Skeletal muscle tissue (tissue), 4 donors: ENCODE measurements around the gene MPZL1. TPM values are rescaled to one million over a fixed set of nuclear protein-coding genes. Genes with fewer than 3 reads are reported as not detected.
A peak's percentile ranks its signal among the peaks of the same experiment; 100 is the strongest.
"Not testable (repeated sequence)": the region's sequence is repeated elsewhere in the genome, so short reads cannot be mapped to it uniquely, and the experiment has no call there.

Source experiments
- H3K27ac ChIP-seq: one replicate; pipeline ENCODE4 v1.7.0; 2013; ENCODE audit warnings: mild to moderate bottlenecking, low read depth, low read length, inconsistent platforms
- H3K27me3 ChIP-seq, 3 donors: one replicate each; pipeline ENCODE4 v1.7.0; 2013; ENCODE audit warnings: low read length in 3 of 3; ENCODE audit not compliant: control insufficient read depth in 3 of 3, insufficient read depth in 3 of 3
- H3K36me3 ChIP-seq, 3 donors: one replicate each; pipeline ENCODE4 v1.7.0; 2013; ENCODE audit warnings: low read length in 3 of 3; ENCODE audit not compliant: control insufficient read depth in 3 of 3, insufficient read depth in 3 of 3
- H3K4me1 ChIP-seq, 3 donors: one replicate each; pipeline ENCODE4 v1.7.0; 2013; ENCODE audit warnings: low read length in 3 of 3, mild to moderate bottlenecking in 3 of 3; ENCODE audit not compliant: control insufficient read depth in 3 of 3, insufficient read depth in 3 of 3
- H3K4me3 ChIP-seq, 3 donors: one replicate each; pipeline ENCODE4 v1.7.0; 2013; ENCODE audit warnings: low read length in 3 of 3
- H3K9ac ChIP-seq, 3 donors: one replicate each; pipeline ENCODE4 v1.7.0; 2013; ENCODE audit warnings: low read length in 3 of 3, mild to moderate bottlenecking in 3 of 3, moderate library complexity in 2 of 3, low read depth in 1 of 3
- H3K9me3 ChIP-seq, 3 donors: one replicate each; pipeline ENCODE4 v1.7.0; 2013; ENCODE audit warnings: low read length in 3 of 3; ENCODE audit not compliant: control insufficient read depth in 3 of 3
- total RNA-seq: library from RNA; depleted of rRNA; stranded (reverse); fragments of >200 nt; gene quantifications from one replicate; pipeline ENCODE4 v1.2.3, GENCODE V29; 2014
- donor health status: Osteomylitis.

MPZL1 gene
- total RNA-seq, 1 donor from 2014 or later = 41.8 TPM

DNA sequence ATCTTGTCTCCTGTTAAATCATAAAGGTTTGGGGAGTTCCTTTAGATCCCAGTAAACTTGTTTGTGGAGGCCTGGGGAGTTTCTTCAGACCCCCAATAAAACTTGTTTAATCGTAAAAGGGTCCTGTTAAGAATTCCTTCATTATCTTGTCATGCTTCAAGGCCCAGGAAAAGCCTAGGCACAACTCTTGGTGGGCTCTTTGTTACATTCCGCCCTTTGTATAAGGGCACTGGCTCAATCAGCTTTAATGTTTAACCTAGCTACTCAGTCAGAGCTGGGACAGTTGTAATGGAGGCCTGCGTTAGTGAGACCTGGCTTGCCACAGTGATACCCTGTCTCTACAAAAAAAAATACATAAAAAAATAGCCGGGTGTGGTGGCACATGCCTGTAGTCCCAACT lies 77.2 kb downstream of the MPZL1 start:
- Histone ChIP-seq H3K9me3 (no peaks in the 10 kb centered on the region), H3K27ac (no peak overlapping the region), H3K4me3 (no peak overlapping the region), H3K9ac (no peak overlapping the region), H3K36me3 (no peaks in the 10 kb centered on the region), H3K4me1 (peaks cover 12 to 23% (median 23%) of the 10 kb centered on the region in 3 donors), H3K27me3 (no peaks in the 10 kb centered on the region)

- Histone ChIP-seq H3K36me3 (no peaks in the 10 kb centered on the region), H3K9me3 (no peaks in the 10 kb centered on the region), H3K27ac (no peak overlapping the region), H3K9ac (no peak overlapping the region), H3K4me3 (no peak overlapping the region), H3K27me3 (no peaks in the 10 kb centered on the region), H3K4me1 (peaks cover 12 to 23% (median 23%) of the 10 kb centered on the region in 3 donors)
Observed at GRCh38 chr1:167799747-167800146, 78.0 kb downstream of the MPZL1 start.

DNA sequence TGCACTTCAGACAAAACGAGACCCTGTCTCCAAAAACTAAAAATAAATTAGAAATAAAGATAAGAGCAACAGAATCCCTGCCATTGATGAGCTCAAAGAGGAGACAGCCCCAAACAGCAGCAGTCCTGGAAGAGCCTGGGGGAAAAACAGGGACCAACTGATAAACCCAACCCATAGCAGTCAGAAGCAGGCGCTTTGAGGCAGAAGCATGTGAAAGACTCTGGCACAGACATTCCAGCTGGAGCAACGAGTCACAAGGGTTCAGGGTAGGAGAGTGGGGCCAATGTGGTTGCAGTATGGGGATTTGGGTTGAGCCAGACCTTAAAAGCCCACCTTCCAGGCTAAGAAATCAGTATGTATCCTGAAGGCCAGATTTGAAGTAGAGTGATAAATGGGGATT lies 78.5 kb downstream of the MPZL1 start:
- Histone ChIP-seq H3K4me1 (peaks cover 12 to 23% (median 21%) of the 10 kb centered on the region in 3 donors), H3K9ac (no peak overlapping the region), H3K27ac (no peak overlapping the region), H3K36me3 (no peaks in the 10 kb centered on the region), H3K9me3 (no peaks in the 10 kb centered on the region), H3K4me3 (no peak overlapping the region), H3K27me3 (no peaks in the 10 kb centered on the region)

GRCh38 chr1:167802235-167802634 lies 80.5 kb downstream of the MPZL1 start:
- H3K4me3 ChIP-seq = no peak overlapping the region

DNA sequence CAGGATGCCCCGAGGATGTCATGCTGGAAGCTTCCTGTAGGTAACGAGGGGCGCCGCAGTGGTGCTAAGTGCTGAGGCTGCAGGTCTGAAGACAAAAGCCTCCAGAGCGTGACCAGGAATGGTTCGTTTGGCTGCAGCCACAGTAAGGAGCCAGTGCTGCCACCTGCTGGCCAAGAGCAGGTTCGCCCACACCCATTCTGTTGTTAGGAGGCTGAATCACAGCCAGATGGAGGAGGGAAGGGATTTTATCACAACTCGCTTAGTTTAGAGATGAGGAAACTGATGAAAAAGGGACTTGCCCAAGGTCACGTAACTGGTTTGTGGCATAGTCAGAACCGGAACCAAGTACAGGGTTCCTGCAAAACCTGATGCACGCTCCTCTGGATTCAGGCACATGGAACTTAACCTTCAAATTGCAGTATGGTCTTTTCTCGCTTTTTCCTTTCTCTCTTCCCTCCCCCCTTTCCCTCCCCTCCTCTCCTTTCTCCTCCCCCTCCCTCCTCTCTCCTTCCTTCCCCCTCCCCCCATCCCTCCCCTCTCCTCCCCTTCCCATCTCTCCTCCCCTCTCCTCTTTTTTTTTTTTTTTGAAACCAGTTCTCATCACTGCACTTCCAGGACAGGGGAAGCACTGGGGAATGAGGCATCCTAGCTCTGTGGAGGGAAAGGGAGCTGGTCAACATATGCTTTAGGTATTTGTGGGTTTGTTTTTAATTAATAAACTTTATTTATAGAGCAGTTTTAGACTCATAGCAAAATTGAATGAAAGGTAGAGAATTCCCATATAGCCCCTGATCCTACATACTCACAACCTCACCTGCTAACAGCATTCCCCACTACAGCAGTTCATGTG lies 81.8 kb downstream of the MPZL1 start:
- peaks cover 4 to 6% (median 4%) of the 10 kb centered on the region in 3 donors for H3K4me1 ChIP-seq
- H3K9ac ChIP-seq = peak overlapping the region in 1 of 3 donors; percentile 33
- H3K27ac ChIP-seq = no peak overlapping the region
- no peaks in the 10 kb centered on the region for H3K27me3 ChIP-seq
- peak overlapping the region in 1 of 3 donors; percentile 45 for H3K4me3 ChIP-seq
- H3K9me3 ChIP-seq = no peaks in the 10 kb centered on the region
- H3K36me3 ChIP-seq = no peaks in the 10 kb centered on the region

More at GRCh38 chr1:167802235-167802634, 80.5 kb downstream of the MPZL1 start:
- H3K9me3 ChIP-seq = no peaks in the 10 kb centered on the region
- no peaks in the 10 kb centered on the region for H3K36me3 ChIP-seq
- no peaks in the 10 kb centered on the region for H3K27me3 ChIP-seq
- H3K27ac ChIP-seq = no peak overlapping the region
- no peak overlapping the region for H3K9ac ChIP-seq
- peaks cover 6 to 11% (median 7%) of the 10 kb centered on the region in 3 donors for H3K4me1 ChIP-seq

GRCh38 chr1:167805041-167805556 lies 83.3 kb downstream of the MPZL1 start:
- Histone ChIP-seq H3K9me3 (no peaks in the 10 kb centered on the region), H3K4me1 (peaks cover 4 to 6% (median 4%) of the 10 kb centered on the region in 3 donors), H3K27me3 (no peaks in the 10 kb centered on the region), H3K27ac (no peak overlapping the region), H3K36me3 (no peaks in the 10 kb centered on the region), H3K9ac (no peak overlapping the region), H3K4me3 (no peak overlapping the region)

GRCh38 chr1:167806235-167806634 lies 84.5 kb downstream of the MPZL1 start:
- not testable (repeated sequence) for H3K4me1 ChIP-seq, H3K4me3 ChIP-seq, H3K9ac ChIP-seq, H3K36me3 ChIP-seq, H3K9me3 ChIP-seq, H3K27me3 ChIP-seq, H3K27ac ChIP-seq

- not testable (repeated sequence) for H3K4me1 ChIP-seq, H3K27me3 ChIP-seq, H3K9ac ChIP-seq, H3K27ac ChIP-seq, H3K4me3 ChIP-seq, H3K36me3 ChIP-seq, H3K9me3 ChIP-seq
Observed at GRCh38 chr1:167806676-167807075, 84.9 kb downstream of the MPZL1 start.

GRCh38 chr1:167808104-167808503 lies 86.3 kb downstream of the MPZL1 start:
- Histone ChIP-seq H3K9me3 (no peaks in the 10 kb centered on the region), H3K27ac (no peak overlapping the region), H3K9ac (no peak overlapping the region), H3K36me3 (no peaks in the 10 kb centered on the region), H3K27me3 (no peaks in the 10 kb centered on the region), H3K4me1 (peaks cover 3 to 4% (median 4%) of the 10 kb centered on the region in 3 donors), H3K4me3 (no peak overlapping the region)

- Histone ChIP-seq H3K9ac (no peak overlapping the region), H3K36me3 (no peaks in the 10 kb centered on the region), H3K27me3 (no peaks in the 10 kb centered on the region), H3K4me3 (no peak overlapping the region), H3K27ac (no peak overlapping the region), H3K4me1 (no peaks in the 10 kb centered on the region), H3K9me3 (no peaks in the 10 kb centered on the region)
Observed at GRCh38 chr1:167808690-167809089, 86.9 kb downstream of the MPZL1 start.
